GM10248 (cell line): ENCODE data around the gene COL4A1.

ENCODE experiments used
- CTCF ChIA-PET: fragments of 300-600 bp; sonication (Branson Sonifier 250); formaldehyde crosslinking; extraction: SDS; loops from one replicate; lab custom pipeline; 2021; ENCODE audit warnings: antibody characterized with exemption; lab: Yijun Ruan, JAX
- POLR2A ChIA-PET: fragments of 350-650 bp; sonication (Branson Sonifier 250); formaldehyde crosslinking; extraction: SDS; loops from one replicate; lab custom pipeline; 2020; ENCODE audit warnings: antibody characterized with exemption; lab: Yijun Ruan, JAX
- DNase-seq: peaks from one replicate; pipeline ENCODE4 v3.0.0; 2012; ENCODE audit errors: extremely low spot score
- TF ChIP-seq, protein P1 (sequence below): IDR thresholded peaks from 2 replicates; pipeline ENCODE4 v1.5.1; 2012; ENCODE audit warnings: mild to moderate bottlenecking, low read depth; ENCODE audit errors: extremely low read depth, missing control alignments, control extremely low read depth

The COL4A1 gene

GRCh38 chr13:110306960-110307766 lies at the start of gene COL4A1, which contains the start of gene COL4A2:
Gene COL4A1, minus strand, starts transcription at chr13:110307157. Its CDS starts 130 bp downstream, at chr13:110307027.
Gene COL4A2, plus strand, starts transcription at chr13:110307284. Its CDS starts 620 bp downstream, at chr13:110307904.
- POLR2A ChIA-PET: no interaction called here
- DNase-seq: no peak

DNA sequence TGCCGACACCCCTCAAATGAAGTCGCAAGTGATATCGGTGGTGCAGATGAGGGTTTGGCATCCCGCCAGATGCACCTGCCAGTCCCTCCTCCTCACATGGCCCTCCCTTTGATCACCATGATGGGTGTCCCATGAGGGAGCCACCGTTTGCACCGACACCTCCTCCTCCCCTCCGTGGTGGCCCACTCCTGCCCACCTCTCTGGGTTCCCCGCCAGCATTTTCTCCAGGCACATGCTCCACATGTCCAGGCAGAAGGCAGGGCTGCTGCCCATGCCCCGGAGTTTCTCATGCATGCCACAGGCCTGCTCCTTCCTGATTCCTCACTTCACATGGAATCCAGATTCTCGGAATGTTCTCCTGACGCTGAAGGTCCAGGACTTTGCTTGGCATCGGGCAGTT lies 49.4 kb upstream of the COL4A1 start:
- DNase-seq: no peak
- TF ChIP-seq, protein P1, sequence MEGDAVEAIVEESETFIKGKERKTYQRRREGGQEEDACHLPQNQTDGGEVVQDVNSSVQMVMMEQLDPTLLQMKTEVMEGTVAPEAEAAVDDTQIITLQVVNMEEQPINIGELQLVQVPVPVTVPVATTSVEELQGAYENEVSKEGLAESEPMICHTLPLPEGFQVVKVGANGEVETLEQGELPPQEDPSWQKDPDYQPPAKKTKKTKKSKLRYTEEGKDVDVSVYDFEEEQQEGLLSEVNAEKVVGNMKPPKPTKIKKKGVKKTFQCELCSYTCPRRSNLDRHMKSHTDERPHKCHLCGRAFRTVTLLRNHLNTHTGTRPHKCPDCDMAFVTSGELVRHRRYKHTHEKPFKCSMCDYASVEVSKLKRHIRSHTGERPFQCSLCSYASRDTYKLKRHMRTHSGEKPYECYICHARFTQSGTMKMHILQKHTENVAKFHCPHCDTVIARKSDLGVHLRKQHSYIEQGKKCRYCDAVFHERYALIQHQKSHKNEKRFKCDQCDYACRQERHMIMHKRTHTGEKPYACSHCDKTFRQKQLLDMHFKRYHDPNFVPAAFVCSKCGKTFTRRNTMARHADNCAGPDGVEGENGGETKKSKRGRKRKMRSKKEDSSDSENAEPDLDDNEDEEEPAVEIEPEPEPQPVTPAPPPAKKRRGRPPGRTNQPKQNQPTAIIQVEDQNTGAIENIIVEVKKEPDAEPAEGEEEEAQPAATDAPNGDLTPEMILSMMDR: no peak
- ChIA-PET POLR2A (no interaction called here), CTCF (no interaction called here)

More at GRCh38 chr13:110306960-110307766, at the start of gene COL4A1, which contains the start of gene COL4A2:
- TF ChIP-seq, protein P1: no peak
- CTCF ChIA-PET: no interaction called here

DNA sequence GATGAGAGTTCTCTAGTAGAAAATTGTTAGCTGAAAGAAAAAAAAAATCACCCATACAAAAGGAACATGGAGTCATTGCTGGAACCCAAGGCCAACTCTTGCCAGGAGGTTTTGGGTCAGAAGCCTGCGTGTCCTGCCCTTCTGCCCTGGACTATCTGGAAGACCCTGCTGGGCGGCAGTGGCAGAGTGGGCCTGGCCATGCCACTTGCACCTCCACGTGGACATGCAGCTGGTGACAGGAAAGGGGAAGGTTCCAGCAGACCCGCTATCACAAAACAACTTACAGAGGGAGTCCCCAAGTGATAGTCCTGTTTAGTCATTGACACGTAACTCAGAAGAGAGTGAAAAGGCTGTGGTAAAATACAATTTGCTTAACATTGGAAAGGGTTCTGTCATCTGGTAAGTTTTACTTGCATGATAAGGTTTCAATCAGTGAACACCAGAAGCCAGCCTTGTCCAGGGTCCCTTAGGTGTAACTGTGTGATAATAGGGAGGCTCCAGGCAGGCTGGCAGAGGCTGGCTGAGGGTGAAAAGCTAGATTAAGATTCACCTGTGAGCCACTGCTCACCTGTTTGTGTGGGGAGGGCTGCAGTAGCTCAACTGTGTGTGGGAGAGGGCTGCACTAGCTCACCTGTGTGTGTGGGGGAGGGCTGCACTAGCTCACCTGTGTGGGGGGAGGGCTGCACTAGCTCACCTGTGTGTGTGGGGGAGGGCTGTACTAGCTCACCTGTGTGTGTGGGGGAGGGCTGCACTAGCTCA lies 47.9 kb upstream of the COL4A1 start:
- TF ChIP-seq, protein P1: no peak
- ChIA-PET POLR2A (no interaction called here), CTCF (no interaction called here)
- peak; percentile 32 for DNase-seq

- TF ChIP-seq, protein P1: no peak
- no peak for DNase-seq
- ChIA-PET POLR2A (no interaction called here), CTCF (no interaction called here)
These were observed 47.2 kb upstream of the COL4A1 start for GRCh38 chr13:110354123-110354627.

DNA sequence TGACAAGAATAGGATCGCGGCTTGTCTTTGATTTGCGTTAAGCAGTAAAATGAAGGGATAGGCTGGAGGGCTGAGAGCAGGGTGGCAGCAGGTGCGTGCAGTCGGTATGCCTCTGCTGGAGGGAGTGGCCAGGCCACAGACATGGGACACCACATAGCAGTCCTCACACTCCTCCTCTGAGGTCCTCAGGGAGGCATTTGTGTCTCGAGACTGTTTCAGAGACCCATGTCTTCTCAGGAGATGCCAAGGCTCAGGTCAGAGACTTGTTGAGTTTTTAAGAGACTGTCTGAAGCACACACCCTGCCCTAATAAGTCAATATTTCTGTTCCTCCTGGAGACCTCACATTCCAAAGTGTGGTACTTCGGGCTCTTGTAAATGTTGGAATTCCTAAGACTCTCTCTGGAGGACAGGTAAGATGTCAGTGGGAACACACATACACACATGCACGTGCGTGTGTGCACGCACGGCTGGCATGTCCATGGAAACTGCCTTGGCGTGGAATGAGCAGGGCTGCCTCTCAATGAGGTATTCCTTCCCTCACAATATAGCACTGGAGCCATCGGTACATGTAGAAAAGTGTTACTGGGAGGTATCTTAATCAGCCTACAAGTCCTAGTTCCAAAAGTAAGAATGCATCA lies 46.5 kb upstream of the COL4A1 start:
- no peak for DNase-seq
- ChIA-PET POLR2A (no interaction called here), CTCF (interaction anchor here (0.9 kb wide), 1 partner anchor 12 kb away, joined by 3 read pairs; no protein-coding TSS in a partner anchor)
- TF ChIP-seq, protein P1: no peak

GRCh38 chr13:110352735-110353134 lies 45.8 kb upstream of the COL4A1 start:
- ChIA-PET CTCF (interaction anchor here (0.9 to 1.4 kb wide), 4 partner anchors 11 to 59 kb away, joined by 3 to 5 read pairs (median 3); no protein-coding TSS in a partner anchor), POLR2A (no interaction called here)
- no peak for DNase-seq
- TF ChIP-seq, protein P1: peak; percentile 24
